GM21576 (cell line): ENCODE data around the gene ARHGEF19.

Source experiments
- ATAC-seq: cut with Tn5 transposase; IDR thresholded peaks from one replicate; pipeline ENCODE4 v1.9.1; 2021; ENCODE audit warnings: mild to moderate bottlenecking, moderate library complexity; ENCODE audit not compliant: unreplicated experiment

Gene ARHGEF19

GRCh38 chr1:16151196-16151994, 61.1 kb downstream of the ARHGEF19 start:
- ATAC-seq = no peak

- ATAC-seq = no peak
Measured at GRCh38 chr1:16150508-16150907, 61.9 kb downstream of the ARHGEF19 start.

GRCh38 chr1:16149702-16150488, 62.6 kb downstream of the ARHGEF19 start:
- ATAC-seq = no peak

GRCh38 chr1:16149146-16149545, 63.3 kb downstream of the ARHGEF19 start:
- no peak for ATAC-seq

GRCh38 chr1:16148329-16149092, 63.9 kb downstream of the ARHGEF19 start:
- no peak for ATAC-seq
